B cell (primary cell): ENCODE results near the gene PKD2L2. TPM values are rescaled to one million over a fixed set of nuclear protein-coding genes. Genes with fewer than 3 reads are reported as not detected.

Experiments
- ATAC-seq: fragments of 200-7000 bp; cut with Tn5 transposase; one replicate; pipeline ENCODE4 v1.10.0; 2021; ENCODE audit warnings: low read depth, mild to moderate bottlenecking, moderate number of reproducible peaks, moderate library complexity
- CTCF ChIA-PET: fragments of 350-600 bp; sonication (Branson Sonifier 250); formaldehyde crosslinking; loops from one replicate; lab custom pipeline; 2021; ENCODE audit warnings: antibody characterized with exemption, inconsistent platforms; lab: Charles Lee
- POLR2A ChIA-PET: fragments of 350-600 bp; sonication (Branson Sonifier 250); formaldehyde crosslinking; loops from one replicate; lab custom pipeline; 2021; ENCODE audit warnings: antibody characterized with exemption; lab: Charles Lee
- DNase-seq: peaks from one replicate; pipeline ENCODE4 v3.0.0; 2013
- H2AFZ ChIP-seq: 2 replicates; pipeline ENCODE4 v1.6.1; 2012; ENCODE audit warnings: mild to moderate bottlenecking, low read depth, low read length; ENCODE audit not compliant: insufficient read depth, poor library complexity, severe bottlenecking
- H3K27ac ChIP-seq, 2 donors: 1 replicate in 1 of 2; 2 replicates in 1 of 2; pipeline ENCODE4 v1.5.1; 2012 to 2013; ENCODE audit warnings: low read length in 2 of 2, mild to moderate bottlenecking in 2 of 2, moderate library complexity in 1 of 2
- H3K27me3 ChIP-seq, 4 experiments: fragments of 200-600 bp in 1 of 4; sonication (generic) in 1 of 4; replicated peaks in 1 of 4; 1 replicate in 2 of 4; 2 replicates in 2 of 4; pipeline versions ENCODE4 v1.6.1 to v1.7.0; 2013 to 2016; ENCODE audit warnings: low read length in 3 of 4, mild to moderate bottlenecking in 2 of 4, mixed read lengths in 1 of 4, moderate library complexity in 1 of 4; ENCODE audit not compliant: insufficient read depth in 4 of 4, control insufficient read depth in 3 of 4; ENCODE audit errors: control extremely low read depth in 1 of 4
- H3K36me3 ChIP-seq, 2 experiments: replicated peaks in 1 of 2; 1 replicate in 1 of 2; 2 replicates in 1 of 2; pipeline versions ENCODE4 v1.6.1 to v1.7.1; 2013; ENCODE audit warnings: low read length in 1 of 2; ENCODE audit not compliant: insufficient read depth in 2 of 2, control insufficient read depth in 1 of 2; ENCODE audit errors: control extremely low read depth in 1 of 2, extremely low read depth in 1 of 2
- H3K4me1 ChIP-seq, 2 donors: fragments of 200-600 bp in 1 of 2; sonication (generic) in 1 of 2; 1 replicate in 1 of 2; 2 replicates in 1 of 2; pipeline versions ENCODE4 v1.5.1 to v1.6.1; 2013 to 2017; ENCODE audit warnings: low read length in 2 of 2; ENCODE audit not compliant: control insufficient read depth in 2 of 2, insufficient read depth in 2 of 2
- H3K4me2 ChIP-seq: replicated peaks from 2 replicates; pipeline ENCODE3; 2012; ENCODE audit warnings: mild to moderate bottlenecking, low read depth, low read length; ENCODE audit not compliant: poor library complexity, severe bottlenecking
- H3K4me3 ChIP-seq, 5 experiments: fragments of 200-600 bp in 1 of 5; sonication (generic) in 1 of 5; 1 replicate in 3 of 5; 2 replicates in 2 of 5; pipeline versions ENCODE4 v1.5.1 to v1.7.0; 2011 to 2016; ENCODE audit warnings: low read length in 4 of 5, mild to moderate bottlenecking in 4 of 5, low read depth in 2 of 5, control low read depth in 1 of 5, moderate library complexity in 1 of 5; ENCODE audit not compliant: insufficient read depth in 1 of 5; ENCODE audit errors: control extremely low read depth in 1 of 5, extremely low read depth in 1 of 5
- H3K79me2 ChIP-seq: fragments of 200-600 bp; sonication (generic); one replicate; pipeline ENCODE4 v1.6.0; 2016; ENCODE audit warnings: low read length; ENCODE audit not compliant: control insufficient read depth, insufficient read depth
- H3K9ac ChIP-seq: fragments of 200-600 bp; sonication (generic); 2 replicates; pipeline ENCODE4 v1.6.1; 2017; ENCODE audit warnings: mild to moderate bottlenecking, low read length, moderate library complexity
- H3K9me3 ChIP-seq, 3 donors: one replicate each; pipeline versions ENCODE4 v1.6.1 to v1.7.1; 2013; ENCODE audit warnings: low read length in 2 of 3; ENCODE audit not compliant: control insufficient read depth in 2 of 3, insufficient read depth in 1 of 3; ENCODE audit errors: control extremely low read depth in 1 of 3
- H4K20me1 ChIP-seq: 2 replicates; pipeline ENCODE4 v1.6.0; 2012; ENCODE audit warnings: mild to moderate bottlenecking, low read length; ENCODE audit not compliant: insufficient read depth, control insufficient read depth, poor library complexity, severe bottlenecking
- H3K27ac Mint-ChIP-seq: one replicate; pipeline ENCODE4 v1.8.0; 2021; ENCODE audit warnings: mixed read lengths
- H3K27me3 Mint-ChIP-seq: one replicate; pipeline ENCODE4 v1.8.0; 2021; ENCODE audit warnings: mixed read lengths
- H3K4me1 Mint-ChIP-seq: one replicate; pipeline ENCODE4 v1.8.0; 2021; ENCODE audit warnings: mixed read lengths
- H3K4me3 Mint-ChIP-seq: one replicate; pipeline ENCODE4 v1.8.0; 2021; ENCODE audit warnings: mixed read lengths
- H3K9me3 Mint-ChIP-seq: one replicate; pipeline ENCODE4 v1.8.0; 2022; ENCODE audit warnings: mixed read lengths; ENCODE audit not compliant: insufficient read depth
- EZH2 ChIP-seq: IDR thresholded peaks from 2 replicates; pipeline ENCODE4 v1.6.1; 2012; ENCODE audit warnings: borderline replicate concordance, low read depth, mild to moderate bottlenecking, moderate library complexity, low read length; ENCODE audit not compliant: insufficient read depth, poor library complexity, severe bottlenecking
- WGBS: methylation state at CpG from one replicate; pipeline ENCODE4 v1.1.5; 2013; ENCODE audit warnings: missing lambda C conversion rate; ENCODE audit not compliant: insufficient coverage; 5-methylcytosine and 5-hydroxymethylcytosine counted together
- intact Hi-C: fragments of 100-400 bp; cut with micrococcal nuclease; formaldehyde crosslinking; loops from one replicate; pipeline ENCODE4 v1.10.0; 2022
- polyA plus RNA-seq: library from polyadenylated mRNA; depleted of rRNA; stranded (reverse); fragments of >200 nt; gene quantifications from 2 replicates; pipeline ENCODE4 v1.2.3, GENCODE V29; 2012
- total RNA-seq, 2 donors: library from RNA; stranded (reverse); fragments of 120-200 nt in 1 of 2; gene quantifications; 1 replicate in 1 of 2; 2 replicates in 1 of 2; pipeline versions ENCODE4 v1.2.3 to v1.2.4, GENCODE V29; 2013 to 2022
- TF ChIP-seq, protein P1 (sequence below): fragments of 200-600 bp; IDR thresholded peaks from one replicate; pipeline ENCODE4 v1.8.0; 2022; ENCODE audit warnings: antibody characterized with exemption, mild to moderate bottlenecking

The PKD2L2 gene
- total and polyA plus RNA-seq, 2 donors (not counting 1 experiment from before 2014, with no cell fraction given) = 0.12 to 0.37 TPM

- TF ChIP-seq, protein P1, sequence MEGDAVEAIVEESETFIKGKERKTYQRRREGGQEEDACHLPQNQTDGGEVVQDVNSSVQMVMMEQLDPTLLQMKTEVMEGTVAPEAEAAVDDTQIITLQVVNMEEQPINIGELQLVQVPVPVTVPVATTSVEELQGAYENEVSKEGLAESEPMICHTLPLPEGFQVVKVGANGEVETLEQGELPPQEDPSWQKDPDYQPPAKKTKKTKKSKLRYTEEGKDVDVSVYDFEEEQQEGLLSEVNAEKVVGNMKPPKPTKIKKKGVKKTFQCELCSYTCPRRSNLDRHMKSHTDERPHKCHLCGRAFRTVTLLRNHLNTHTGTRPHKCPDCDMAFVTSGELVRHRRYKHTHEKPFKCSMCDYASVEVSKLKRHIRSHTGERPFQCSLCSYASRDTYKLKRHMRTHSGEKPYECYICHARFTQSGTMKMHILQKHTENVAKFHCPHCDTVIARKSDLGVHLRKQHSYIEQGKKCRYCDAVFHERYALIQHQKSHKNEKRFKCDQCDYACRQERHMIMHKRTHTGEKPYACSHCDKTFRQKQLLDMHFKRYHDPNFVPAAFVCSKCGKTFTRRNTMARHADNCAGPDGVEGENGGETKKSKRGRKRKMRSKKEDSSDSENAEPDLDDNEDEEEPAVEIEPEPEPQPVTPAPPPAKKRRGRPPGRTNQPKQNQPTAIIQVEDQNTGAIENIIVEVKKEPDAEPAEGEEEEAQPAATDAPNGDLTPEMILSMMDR = no peak
- no peak for TF ChIP-seq EZH2
- intact Hi-C loops = loop anchor here (10.0 kb wide), 1 partner anchor 159 kb away; no protein-coding TSS in a partner anchor
- H3K27ac ChIP-seq = peak overlapping the region in 1 of 2 donors; percentile 1
- no CpG with 5 or more reads among the region's 3 CpGs for WGBS
- no peak overlapping the region for H3K9ac ChIP-seq
- peaks cover 0 to 12% of the 10 kb centered on the region in 2 experiments for H3K36me3 ChIP-seq
- no peaks in the 10 kb centered on the region for H3K27me3 Mint-ChIP-seq
- H3K9me3 Mint-ChIP-seq = no peaks in the 10 kb centered on the region
- ChIA-PET CTCF (interaction anchor here (0.8 kb wide), 1 partner anchor 154 kb away, joined by 3 read pairs; no protein-coding TSS in a partner anchor), POLR2A (no interaction called here)
- H3K4me2 ChIP-seq = no peak overlapping the region
- no peaks in the 10 kb centered on the region for H3K9me3 ChIP-seq
- H3K79me2 ChIP-seq = no peaks in the 10 kb centered on the region
- H2AFZ ChIP-seq = no peak overlapping the region
- no peak for ATAC-seq
- H3K4me1 Mint-ChIP-seq = peaks cover 16% of the 10 kb centered on the region
- no peak for DNase-seq
- H4K20me1 ChIP-seq = no peaks in the 10 kb centered on the region
- H3K27ac Mint-ChIP-seq = no peak overlapping the region
- peaks cover 0 to 5% of the 10 kb centered on the region in 2 donors for H3K4me1 ChIP-seq
- H3K4me3 ChIP-seq = no peak overlapping the region
- H3K4me3 Mint-ChIP-seq = no peak overlapping the region
- no peaks in the 10 kb centered on the region for H3K27me3 ChIP-seq
These were observed 44.2 kb downstream of the PKD2L2 start for GRCh38 chr5:137933491-137933911.

DNA sequence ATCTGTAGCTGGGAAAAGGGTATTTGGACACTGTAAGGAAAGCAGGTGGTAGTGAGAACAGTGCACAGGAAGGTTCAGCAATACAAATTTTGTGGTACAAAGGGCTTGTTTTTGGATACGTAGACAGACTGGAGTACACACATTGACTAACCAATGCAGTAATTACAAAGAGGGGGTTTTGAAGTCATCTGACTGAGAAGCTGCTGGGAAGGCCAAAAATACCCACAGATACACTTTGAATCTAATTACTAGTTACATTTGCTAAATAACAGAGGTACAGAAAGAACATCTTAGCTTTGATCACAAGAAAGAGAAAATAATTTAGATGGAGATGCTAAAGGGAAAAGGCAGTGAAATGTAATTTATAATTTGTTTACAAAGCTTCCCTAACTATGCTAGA, 45.9 kb downstream of the PKD2L2 start:
- Mint-ChIP-seq H3K4me1 (peaks cover 16% of the 10 kb centered on the region), H3K9me3 (no peaks in the 10 kb centered on the region), H3K27me3 (no peaks in the 10 kb centered on the region), H3K27ac (peak overlapping the region; percentile 63), H3K4me3 (no peak overlapping the region)
- Histone ChIP-seq H3K9ac (no peak overlapping the region), H3K79me2 (no peaks in the 10 kb centered on the region), H3K4me3 (no peak overlapping the region), H3K9me3 (no peaks in the 10 kb centered on the region), H3K4me2 (no peak overlapping the region), H3K4me1 (peaks cover 0 to 5% of the 10 kb centered on the region in 2 donors), H3K36me3 (peaks cover 5 to 28% of the 10 kb centered on the region in 2 experiments), H4K20me1 (no peaks in the 10 kb centered on the region), H3K27me3 (no peaks in the 10 kb centered on the region), H2AFZ (no peak overlapping the region), H3K27ac (peak overlapping the region in 1 of 2 donors; percentile 49)
- DNase-seq = peak; percentile 9
- POLR2A ChIA-PET = interaction anchor here (0.9 kb wide), 1 partner anchor 183 kb away, joined by 3 read pairs; no protein-coding TSS in a partner anchor
- intact Hi-C loops = loop anchor here (5.0 to 10.0 kb wide), 2 partner anchors 48 to 160 kb away; partner anchors contain the start of gene PKD2L2
- no CpG with 5 or more reads among the region's 1 CpG for WGBS
- CTCF ChIA-PET = interaction anchor here (1.4 to 1.8 kb wide), 3 partner anchors 102 to 184 kb away, joined by 5 to 13 read pairs (median 5); no protein-coding TSS in a partner anchor
- TF ChIP-seq, protein P1 = no peak
- no peak for TF ChIP-seq EZH2
- no peak for ATAC-seq
